GM23338 (cell line): Measurements from ENCODE around the gene SEC14L3.

Experiments
- CREB1 ChIP-seq: fragments of 250-450 bp; sonication (Bioruptor Pico); IDR thresholded peaks from 2 replicates; pipeline ENCODE4 v1.5.0; 2020; ENCODE audit warnings: low read depth, mild to moderate bottlenecking, moderate library complexity
- EZH2 ChIP-seq: fragments of 200-600 bp; sonication (generic); IDR thresholded peaks from one replicate; pipeline ENCODE4 v1.8.0; 2017; ENCODE audit warnings: antibody characterized with exemption, mild to moderate bottlenecking, low read depth; ENCODE audit not compliant: unreplicated experiment

DNA sequence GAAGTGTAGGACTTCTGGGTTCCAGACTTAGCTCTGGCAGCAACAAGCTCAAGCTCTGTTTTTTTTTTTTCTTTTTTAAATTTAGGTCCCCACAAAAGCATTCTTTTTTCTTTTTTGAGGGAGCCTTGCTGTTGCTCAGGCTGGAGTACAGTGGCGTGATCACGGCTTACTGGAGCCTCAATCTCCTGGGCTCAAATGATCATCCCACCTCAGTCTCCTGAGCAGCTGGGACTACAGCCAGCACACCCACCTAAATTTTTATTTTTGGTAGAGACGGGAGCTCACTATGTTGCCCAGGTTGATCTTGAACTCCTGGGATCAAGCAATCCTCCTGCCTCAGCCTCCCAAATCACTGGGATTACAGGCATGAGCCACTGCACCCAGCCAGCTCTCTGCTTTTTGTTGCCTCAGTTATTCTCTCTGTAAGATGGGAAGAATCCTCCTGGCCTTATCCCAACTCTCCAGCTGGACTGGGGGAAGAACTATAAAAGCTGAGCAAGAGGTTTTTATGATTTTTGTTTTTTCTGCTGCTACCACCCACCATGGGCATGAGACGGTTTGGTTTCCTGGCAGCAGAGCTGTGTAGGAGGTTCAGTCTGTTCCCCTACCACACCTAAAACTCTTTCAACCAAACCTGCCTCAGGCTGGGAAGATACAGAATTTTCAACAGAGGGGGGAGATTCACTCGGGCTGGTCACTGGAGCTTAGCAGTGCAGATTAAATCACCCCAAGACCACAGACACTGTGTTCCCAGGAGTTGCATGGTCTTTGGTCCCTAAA is 57.9 kb downstream of the SEC14L3 start:
- no peak for TF ChIP-seq EZH2
- TF ChIP-seq CREB1 (CRISPR knock-in tag), result no peak
